ENCODE data around the gene ULK1.

The ULK1 gene

DNA sequence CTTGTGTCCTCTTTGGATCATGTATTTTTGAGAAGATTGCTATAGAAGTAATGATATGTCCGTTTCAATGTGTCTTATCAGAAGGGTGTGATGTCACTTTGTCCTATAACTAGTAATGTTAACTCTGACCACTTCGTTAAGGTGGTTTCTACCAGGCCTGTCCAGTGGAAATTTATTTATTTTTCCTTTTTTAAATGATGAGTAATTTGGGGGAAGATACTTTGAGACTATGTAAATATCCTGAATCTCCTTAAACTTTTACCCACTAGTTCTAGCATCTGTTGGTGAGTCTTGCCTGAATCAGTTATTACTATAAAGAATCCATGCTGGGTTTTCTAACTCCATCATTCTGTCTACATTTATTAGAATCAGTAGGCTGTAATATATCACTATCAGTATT, 70.7 kb downstream of the ULK1 start:
- FAIRE-seq (no peak), DNase-seq (ENCODE audit: insufficient read length, low spot score) (no peak)
- TF ChIP-seq, protein P1, sequence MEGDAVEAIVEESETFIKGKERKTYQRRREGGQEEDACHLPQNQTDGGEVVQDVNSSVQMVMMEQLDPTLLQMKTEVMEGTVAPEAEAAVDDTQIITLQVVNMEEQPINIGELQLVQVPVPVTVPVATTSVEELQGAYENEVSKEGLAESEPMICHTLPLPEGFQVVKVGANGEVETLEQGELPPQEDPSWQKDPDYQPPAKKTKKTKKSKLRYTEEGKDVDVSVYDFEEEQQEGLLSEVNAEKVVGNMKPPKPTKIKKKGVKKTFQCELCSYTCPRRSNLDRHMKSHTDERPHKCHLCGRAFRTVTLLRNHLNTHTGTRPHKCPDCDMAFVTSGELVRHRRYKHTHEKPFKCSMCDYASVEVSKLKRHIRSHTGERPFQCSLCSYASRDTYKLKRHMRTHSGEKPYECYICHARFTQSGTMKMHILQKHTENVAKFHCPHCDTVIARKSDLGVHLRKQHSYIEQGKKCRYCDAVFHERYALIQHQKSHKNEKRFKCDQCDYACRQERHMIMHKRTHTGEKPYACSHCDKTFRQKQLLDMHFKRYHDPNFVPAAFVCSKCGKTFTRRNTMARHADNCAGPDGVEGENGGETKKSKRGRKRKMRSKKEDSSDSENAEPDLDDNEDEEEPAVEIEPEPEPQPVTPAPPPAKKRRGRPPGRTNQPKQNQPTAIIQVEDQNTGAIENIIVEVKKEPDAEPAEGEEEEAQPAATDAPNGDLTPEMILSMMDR (IDR thresholded peaks at IDR 0.05; ENCODE audit: insufficient read depth, missing control alignments): no peak

DNA sequence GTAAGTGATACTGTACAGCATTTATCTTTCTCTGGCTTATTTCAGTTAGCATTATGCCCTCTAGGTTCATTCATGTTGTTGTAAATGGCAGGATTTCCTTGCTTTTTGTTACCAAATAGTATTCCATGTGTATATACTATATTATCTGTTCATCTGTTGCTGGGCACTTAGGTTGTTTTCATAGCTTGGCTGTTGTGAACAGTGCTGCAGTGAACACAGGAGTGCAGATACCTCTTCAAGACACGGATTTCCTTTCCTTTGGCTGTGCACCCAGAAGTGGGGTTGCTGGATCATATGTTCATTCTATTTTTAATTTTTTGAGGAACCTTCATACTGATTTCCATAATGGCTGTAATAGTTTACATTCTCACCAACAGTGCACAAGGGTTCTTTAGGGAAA, 76.8 kb downstream of the ULK1 start:
- TF ChIP-seq, protein P1 (IDR thresholded peaks at IDR 0.05; ENCODE audit: insufficient read depth, missing control alignments): no peak
- no peak for DNase-seq (ENCODE audit: insufficient read length, low spot score)
- no peak for FAIRE-seq

Measured in D721Med (cell line).